GM19351 (cell line): ENCODE data around the gene TTLL5.
"Not testable (repeated sequence)": the region's sequence is repeated elsewhere in the genome, so short reads cannot be mapped to it uniquely, and the experiment has no call there.

Experiments used
- ATAC-seq: cut with Tn5 transposase; IDR thresholded peaks from one replicate; pipeline ENCODE4 v1.9.1; 2021; ENCODE audit warnings: mild to moderate bottlenecking, moderate library complexity; ENCODE audit not compliant: unreplicated experiment

The TTLL5 gene

DNA sequence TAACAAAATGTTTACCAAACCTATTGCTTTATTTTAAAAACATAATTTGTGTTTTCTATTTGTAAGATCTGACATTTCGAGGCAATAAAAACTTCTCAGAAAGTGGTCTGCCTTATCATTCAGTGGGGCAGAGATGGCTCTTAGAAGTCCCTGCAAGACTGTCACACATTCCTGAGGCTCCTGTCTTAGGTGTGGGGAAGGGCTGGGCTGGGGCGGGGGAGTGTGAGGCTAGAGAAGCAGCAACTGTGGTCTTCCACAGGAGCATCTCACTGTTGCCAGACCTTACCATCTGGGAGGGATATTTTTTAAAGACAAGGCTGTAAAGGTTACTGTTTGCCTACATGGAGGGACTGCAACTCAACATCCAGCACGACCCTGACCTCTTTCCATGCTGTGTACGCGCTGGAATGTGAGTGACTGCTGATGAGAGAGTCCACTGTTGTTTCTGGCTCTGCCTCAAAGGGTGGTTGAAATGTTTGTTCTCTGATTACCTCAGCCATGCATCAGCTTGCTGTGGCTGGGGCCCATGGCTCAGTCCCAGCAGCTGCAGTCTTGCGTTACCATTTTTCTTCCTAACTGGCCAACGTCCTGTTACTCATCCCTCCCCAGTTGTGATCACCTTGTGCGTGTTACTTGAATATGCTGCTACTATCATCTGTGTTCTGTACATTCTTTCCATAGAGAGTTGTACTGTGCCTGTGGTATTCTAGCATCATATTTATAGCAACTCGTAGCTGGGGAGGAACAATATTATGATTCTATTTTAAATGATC, 12.8 kb upstream of the TTLL5 start:
- ATAC-seq, result no peak

GRCh38 chr14:75649337-75649736, 11.7 kb upstream of the TTLL5 start:
- no peak for ATAC-seq

DNA sequence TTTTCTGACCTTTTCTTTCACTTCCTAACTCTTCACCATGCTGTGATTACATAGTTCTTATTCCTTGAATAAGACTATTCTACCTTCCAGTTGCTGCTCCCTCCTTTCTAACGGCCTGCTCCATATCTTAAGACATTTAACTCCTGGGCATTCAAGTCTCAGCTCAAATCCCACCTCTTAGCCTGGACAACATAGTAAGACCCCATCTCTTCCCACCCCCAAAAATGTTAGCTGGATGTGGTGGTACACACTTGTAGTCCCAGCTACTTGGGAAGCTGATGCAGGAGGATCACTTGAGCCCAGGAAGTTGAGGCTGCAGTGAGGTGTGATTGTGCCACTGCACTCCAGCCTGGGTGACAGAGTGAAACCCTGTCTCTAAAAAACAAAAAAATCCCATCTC, 11.3 kb upstream of the TTLL5 start:
- no peak for ATAC-seq

DNA sequence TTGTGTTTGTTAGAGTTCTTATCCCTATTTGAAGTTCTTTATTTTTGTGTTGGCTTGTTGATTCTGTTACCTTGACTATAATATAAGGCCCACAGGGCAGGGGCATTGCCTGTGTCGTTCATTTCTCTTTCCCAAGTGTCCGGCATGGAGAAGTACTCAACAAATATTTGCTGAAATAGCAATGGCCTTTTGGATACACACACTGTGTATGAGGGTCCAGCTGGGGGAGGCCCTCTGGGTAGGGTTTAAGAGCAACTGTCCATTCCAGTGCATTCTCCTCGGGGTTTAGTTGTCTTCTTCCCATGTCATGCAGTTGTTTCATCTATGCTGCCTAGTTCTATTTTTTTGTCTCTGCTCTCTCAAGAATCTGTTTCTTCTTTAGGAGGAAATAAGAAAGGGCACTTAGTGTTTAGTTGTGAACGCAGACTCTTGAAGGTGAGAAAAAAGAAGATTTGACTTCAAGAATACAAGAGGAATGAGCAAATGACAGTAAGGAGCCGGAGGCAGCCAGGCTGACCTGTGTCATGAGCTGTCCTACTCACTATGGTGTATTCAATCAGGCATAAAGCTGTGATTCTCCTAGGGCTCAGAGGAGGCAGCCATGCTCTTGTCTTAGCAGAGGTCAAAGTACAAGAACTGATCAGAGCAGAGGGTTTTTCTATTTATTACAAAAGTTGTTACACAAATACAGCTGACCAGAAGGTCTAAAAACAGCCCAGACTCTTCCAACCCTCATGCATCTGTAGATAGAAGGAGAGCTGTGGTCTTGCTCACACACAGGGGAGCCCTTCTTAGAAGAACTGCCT, 10.6 kb upstream of the TTLL5 start:
- ATAC-seq, result no peak

DNA sequence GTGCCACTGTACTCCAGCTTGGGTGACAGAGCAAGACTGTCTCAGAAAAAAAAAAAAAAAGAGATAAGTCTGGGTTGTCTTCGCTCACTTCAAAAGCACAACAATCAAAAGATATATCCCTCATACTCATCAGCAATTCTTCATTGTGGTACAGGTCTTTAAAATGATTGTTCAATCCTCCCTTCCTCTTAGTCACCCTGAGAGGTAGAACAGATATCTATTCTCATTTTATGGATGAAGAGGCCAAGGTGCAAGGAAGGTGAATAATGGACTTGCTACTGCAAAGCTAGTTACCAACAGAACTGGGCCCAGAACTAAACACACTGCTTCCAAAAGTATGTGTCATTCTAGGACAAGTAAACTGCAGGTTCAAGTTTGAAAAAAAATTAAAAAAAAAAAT, 7.5 kb upstream of the TTLL5 start:
- ATAC-seq, result no peak

DNA sequence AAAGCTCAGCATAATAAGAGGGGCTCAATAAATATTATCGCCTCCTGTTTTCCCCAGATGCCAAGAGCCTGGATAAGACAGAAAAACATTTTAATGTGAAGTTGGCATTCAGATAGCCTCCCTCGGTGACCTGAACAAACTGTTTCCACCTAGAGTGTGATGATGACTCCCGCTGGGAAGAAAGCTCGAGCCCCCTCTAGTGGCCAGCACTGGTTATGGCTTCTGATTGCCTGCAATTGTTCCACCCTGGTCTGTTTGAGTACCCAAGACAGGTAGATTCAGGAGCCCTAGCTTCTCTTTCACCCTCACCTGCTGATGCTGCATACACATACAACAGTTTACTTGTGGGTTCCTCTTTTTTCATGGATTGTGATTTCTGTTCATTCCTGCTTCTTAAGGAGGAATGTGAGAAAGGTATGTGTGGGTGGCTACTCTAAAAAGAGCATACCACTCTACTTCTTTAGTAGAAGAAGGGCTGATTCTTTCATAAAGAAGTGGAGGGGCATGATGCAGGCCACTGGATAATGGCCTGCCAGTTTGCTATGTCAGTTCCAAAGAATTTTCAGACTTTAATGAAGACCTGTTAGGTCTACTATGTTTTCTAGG, 6.8 kb upstream of the TTLL5 start:
- peak; percentile 70 for ATAC-seq

GRCh38 chr14:75655235-75655634, 5.8 kb upstream of the TTLL5 start:
- no peak for ATAC-seq

DNA sequence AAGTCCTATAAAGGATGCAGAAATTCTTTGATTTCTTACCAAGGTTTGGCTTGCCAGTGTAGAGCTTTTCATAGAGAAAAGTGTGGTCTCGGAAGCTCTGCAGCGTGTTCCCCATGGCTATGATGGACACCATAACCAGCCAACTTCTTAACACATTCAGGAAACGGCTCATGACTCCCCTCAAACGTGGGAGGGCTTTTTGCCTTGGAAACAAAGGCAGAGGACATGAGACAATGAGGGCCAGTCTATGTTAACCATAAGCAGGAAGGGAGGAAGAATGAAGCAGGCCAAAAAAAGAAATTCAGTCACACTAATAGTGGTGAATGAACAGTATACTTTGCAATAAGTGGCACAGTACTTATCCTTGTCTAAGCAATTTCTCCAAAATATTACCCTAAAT, 3.7 kb upstream of the TTLL5 start:
- ATAC-seq, result no peak

DNA sequence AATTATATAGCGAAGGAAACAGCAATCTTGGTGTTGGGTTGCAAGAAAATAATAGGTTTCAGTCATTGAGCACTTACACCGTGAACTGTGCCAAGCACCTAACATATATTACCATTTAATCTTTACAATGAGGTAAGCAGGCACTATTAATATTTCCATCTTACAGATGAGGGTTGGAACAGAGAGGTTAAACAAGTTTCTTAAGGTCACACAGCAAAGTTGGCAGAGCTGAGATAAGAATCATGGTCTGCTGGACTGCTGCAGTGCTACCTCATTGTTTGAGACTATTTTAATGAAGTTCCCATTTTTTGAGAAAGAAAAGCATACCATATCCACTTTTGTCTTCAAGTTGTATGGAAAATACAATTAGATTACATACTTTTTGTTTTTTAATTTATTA, 2.1 kb upstream of the TTLL5 start:
- ATAC-seq, result no peak

GRCh38 chr14:75660238-75660629, 812 bp upstream of the TTLL5 start:
- ATAC-seq, result no peak

DNA sequence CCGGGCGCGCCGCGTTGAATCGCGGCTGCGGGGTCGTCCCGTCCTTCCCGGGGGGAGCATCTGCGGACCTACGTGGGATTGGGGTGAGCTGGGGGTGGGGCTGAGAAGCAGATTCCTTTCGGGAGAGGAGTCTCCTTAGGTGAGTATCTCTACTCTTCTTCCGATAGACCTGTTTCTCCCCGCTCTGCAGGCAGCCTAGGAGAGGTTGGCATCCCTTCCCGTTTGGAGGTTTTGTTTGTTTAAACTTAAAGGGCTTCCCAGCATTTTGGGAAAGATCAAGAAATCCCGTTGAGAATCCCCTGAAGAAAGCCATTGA, 411 bp downstream of the TTLL5 start:
- no peak for ATAC-seq

GRCh38 chr14:75662966-75663365, 1.9 kb downstream of the TTLL5 start:
- ATAC-seq, result no peak

GRCh38 chr14:75667099-75667765, 6.2 kb downstream of the TTLL5 start:
- no peak for ATAC-seq

GRCh38 chr14:75672605-75673192, 11.7 kb downstream of the TTLL5 start:
- no peak for ATAC-seq

GRCh38 chr14:75673345-75674035, 12.4 kb downstream of the TTLL5 start:
- peak; percentile 56 for ATAC-seq

DNA sequence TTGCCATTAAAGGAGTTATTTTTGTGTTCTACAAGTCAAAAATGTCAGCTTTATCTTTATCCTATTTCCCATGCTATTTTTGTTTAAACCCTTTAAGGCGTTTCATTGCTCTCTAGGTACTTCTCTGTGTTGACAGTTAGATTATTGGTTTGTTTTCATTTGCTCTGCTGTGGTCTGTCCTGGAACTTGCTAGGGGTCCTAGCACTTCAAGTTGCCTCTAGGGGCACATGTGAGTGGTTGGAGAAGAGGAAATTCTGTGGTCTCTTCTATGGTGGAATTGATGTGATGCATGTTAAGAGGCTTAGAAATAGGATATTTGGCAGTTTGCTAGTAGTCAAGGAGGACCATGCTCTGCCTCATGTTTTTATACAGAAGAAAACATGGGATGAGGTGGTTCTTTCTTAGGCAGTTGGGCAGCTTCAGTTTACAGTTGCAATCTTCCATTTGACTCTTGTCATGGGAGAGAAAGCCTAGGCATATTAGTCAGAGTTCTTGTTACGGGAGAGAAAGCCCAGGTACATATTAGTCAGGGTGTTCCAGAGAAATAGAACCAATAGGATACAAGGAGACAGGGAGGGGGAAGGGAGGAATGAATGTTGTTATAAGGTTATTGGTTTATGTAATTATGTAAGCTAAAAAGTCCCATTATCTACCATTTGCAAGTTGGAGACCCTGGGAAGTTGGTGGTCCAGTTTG, 14.4 kb downstream of the TTLL5 start:
- ATAC-seq, result no peak

- ATAC-seq, result no peak
Measured at GRCh38 chr14:75685910-75686309, 24.9 kb downstream of the TTLL5 start.

DNA sequence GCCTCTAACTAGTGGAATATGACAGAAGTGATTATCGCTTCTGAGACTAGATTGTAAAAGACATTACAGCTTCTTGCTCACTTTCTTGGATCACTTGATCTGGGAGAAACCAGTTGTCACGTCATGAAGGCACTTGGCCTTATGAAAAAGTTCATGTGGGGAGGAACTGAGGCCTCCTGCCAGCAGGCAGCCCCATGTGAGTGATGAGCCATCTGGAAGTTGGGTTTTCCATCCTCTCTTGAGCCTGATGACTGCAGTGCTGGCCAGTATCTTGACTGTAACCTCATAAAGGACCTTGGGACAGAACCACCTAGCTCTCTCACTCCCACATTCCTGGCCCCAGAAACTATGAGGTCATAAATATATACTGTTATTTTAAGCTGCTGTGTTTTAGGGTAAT, 28.0 kb downstream of the TTLL5 start:
- ATAC-seq, result no peak

DNA sequence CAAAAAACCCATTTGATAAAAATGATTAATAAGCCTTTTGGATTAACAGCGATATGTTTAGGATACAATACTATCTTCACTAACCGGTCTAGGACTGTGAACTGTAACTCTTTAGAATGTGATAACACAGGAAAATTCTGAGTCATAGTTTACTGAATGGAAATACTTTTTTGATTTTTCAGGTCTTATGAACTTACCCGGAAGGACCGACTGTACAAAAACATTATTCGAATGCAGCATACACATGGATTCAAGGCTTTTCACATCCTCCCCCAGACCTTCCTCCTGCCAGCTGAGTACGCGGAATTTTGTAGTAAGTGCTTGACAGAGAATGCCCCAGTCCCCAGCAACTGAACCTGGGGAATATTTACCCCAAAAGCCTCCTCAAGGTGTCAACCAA, 29.0 kb downstream of the TTLL5 start:
- ATAC-seq, result no peak

- not testable (repeated sequence) for ATAC-seq
Measured at GRCh38 chr14:75695025-75695424, 34.0 kb downstream of the TTLL5 start.
